ENCODE data around the gene RABGAP1L.

DNA sequence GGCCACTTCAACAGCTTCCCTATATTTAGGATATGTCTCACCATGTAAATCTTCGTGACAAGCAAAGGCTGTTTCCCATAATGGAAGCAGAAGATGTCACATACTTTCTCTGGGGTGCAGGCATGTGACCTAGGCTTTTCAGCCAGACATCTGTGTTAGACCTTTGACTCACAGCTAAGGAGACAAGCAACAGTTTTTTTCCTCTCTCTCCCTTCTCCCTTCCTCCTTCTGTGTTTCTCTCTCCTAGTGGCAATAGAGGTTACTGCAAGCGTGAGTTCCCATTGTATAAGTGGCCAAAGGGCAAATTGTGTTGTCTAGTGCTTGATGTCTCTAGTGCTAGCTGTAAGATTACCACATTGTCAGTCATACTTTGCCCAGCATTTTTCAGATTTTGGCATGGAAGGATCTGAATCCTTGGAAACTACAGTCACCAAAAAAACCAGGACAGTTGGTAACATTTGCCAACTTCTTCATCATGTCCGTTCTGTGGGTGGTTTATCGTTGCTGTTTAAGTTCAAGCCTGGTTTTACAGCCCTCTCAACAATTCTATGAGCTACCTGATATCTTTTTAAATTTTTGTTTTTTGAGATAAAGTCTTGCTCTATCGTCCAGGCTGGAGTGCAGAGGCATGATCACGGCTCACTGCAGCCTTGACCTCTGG, 44.4 kb upstream of the RABGAP1L start:
- TF ChIP-seq ZNF274 (IDR thresholded peaks at IDR 0.05; ENCODE audit: low read depth, low read length) = no peak
- no peak for TF ChIP-seq YY1 (IDR thresholded peaks at IDR 0.05; ENCODE audit: insufficient read depth, insufficient read length)

All from NT2/D1 (cell line).